Measurements from ENCODE around the gene CACNA1C. TPM values are rescaled to one million over a fixed set of nuclear protein-coding genes. Genes with fewer than 3 reads are reported as not detected.
A peak's percentile ranks its signal among the peaks of the same experiment; 100 is the strongest.

The CACNA1C gene
- total RNA-seq, 1 donor from 2014 or later = 1.5 TPM

- DNase-seq = no peak
These were observed 17.2 kb upstream of the CACNA1C start for GRCh38 chr12:2035431-2036055.

GRCh38 chr12:2039034-2039433 is 13.8 kb upstream of the CACNA1C start:
- DNase-seq = no peak

GRCh38 chr12:2043054-2043453 is 9.7 kb upstream of the CACNA1C start:
- no peak for DNase-seq

- no peak for DNase-seq
These were observed 8.6 kb upstream of the CACNA1C start for GRCh38 chr12:2044165-2044564.

- no peak for DNase-seq
These were observed 5.8 kb upstream of the CACNA1C start for GRCh38 chr12:2046957-2047356.

- no peak for DNase-seq
These were observed 5.0 kb upstream of the CACNA1C start for GRCh38 chr12:2047752-2048151.

GRCh38 chr12:2049604-2050540 is 2.9 kb upstream of the CACNA1C start:
- DNase-seq = no peak

GRCh38 chr12:2051700-2052621 is 826 bp upstream of the CACNA1C start:
- no peak for DNase-seq

- DNase-seq = no peak
These were observed 904 bp downstream of the CACNA1C start for GRCh38 chr12:2053691-2054090.

- DNase-seq = no peak
These were observed 1.6 kb downstream of the CACNA1C start for GRCh38 chr12:2054091-2055018.

GRCh38 chr12:2057041-2057794 is 4.4 kb downstream of the CACNA1C start:
- peak; percentile 65 for DNase-seq

- no peak for DNase-seq
These were observed 5.1 kb downstream of the CACNA1C start for GRCh38 chr12:2057795-2058408.

- no peak for DNase-seq
These were observed 6.0 kb downstream of the CACNA1C start for GRCh38 chr12:2058837-2059236.

- DNase-seq = no peak
These were observed 8.6 kb downstream of the CACNA1C start for GRCh38 chr12:2061402-2061801.

GRCh38 chr12:2064071-2064507 is 11.3 kb downstream of the CACNA1C start:
- DNase-seq = no peak

- DNase-seq = no peak
These were observed 15.9 kb downstream of the CACNA1C start for GRCh38 chr12:2068653-2069052.

GRCh38 chr12:2070440-2071045 is 17.8 kb downstream of the CACNA1C start:
- DNase-seq = no peak

GRCh38 chr12:2074792-2075191 is 22.0 kb downstream of the CACNA1C start:
- no peak for DNase-seq

GRCh38 chr12:2075508-2076195 is 22.9 kb downstream of the CACNA1C start:
- no peak for DNase-seq
